ENCODE measurements around the gene SASH1. TPM values are rescaled to one million over a fixed set of nuclear protein-coding genes. Genes with fewer than 3 reads are reported as not detected.

SASH1 gene
- total and polyA plus RNA-seq, 9 of the 15 experiments (the other 6 are each of a cell fraction or from before 2014, with no cell fraction given) = 0.35 to 3.5 (median 1.6) TPM

- no peak for TF ChIP-seq ZBTB40 (IDR thresholded peaks at IDR 0.05)
- TF ChIP-seq ZBTB40 (CRISPR knock-in tag; IDR thresholded peaks at IDR 0.05) = no peak
- TF ChIP-seq TEAD2 (tag; IDR thresholded peaks at IDR 0.05) = no peak
- TF ChIP-seq POLR2AphosphoS5 (IDR thresholded peaks at IDR 0.05; ENCODE audit: control insufficient read depth, insufficient read depth, low read depth, low read length) = no peak
- 0 out of 2 replicates have a peak, but pooled peaks have one; percentile 56 for TF ChIP-seq HDAC8 (tag; IDR thresholded peaks at IDR 0.05)
- no peak for TF ChIP-seq ZNF197 (CRISPR knock-in tag; IDR thresholded peaks at IDR 0.05; ENCODE audit: low read depth)
- TF ChIP-seq, protein P1, sequence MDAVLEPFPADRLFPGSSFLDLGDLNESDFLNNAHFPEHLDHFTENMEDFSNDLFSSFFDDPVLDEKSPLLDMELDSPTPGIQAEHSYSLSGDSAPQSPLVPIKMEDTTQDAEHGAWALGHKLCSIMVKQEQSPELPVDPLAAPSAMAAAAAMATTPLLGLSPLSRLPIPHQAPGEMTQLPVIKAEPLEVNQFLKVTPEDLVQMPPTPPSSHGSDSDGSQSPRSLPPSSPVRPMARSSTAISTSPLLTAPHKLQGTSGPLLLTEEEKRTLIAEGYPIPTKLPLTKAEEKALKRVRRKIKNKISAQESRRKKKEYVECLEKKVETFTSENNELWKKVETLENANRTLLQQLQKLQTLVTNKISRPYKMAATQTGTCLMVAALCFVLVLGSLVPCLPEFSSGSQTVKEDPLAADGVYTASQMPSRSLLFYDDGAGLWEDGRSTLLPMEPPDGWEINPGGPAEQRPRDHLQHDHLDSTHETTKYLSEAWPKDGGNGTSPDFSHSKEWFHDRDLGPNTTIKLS (IDR thresholded peaks at IDR 0.05; ENCODE audit: borderline replicate concordance, low read depth) = no peak; the same call in 1 of the 2 replicates
- TF ChIP-seq, protein P2, sequence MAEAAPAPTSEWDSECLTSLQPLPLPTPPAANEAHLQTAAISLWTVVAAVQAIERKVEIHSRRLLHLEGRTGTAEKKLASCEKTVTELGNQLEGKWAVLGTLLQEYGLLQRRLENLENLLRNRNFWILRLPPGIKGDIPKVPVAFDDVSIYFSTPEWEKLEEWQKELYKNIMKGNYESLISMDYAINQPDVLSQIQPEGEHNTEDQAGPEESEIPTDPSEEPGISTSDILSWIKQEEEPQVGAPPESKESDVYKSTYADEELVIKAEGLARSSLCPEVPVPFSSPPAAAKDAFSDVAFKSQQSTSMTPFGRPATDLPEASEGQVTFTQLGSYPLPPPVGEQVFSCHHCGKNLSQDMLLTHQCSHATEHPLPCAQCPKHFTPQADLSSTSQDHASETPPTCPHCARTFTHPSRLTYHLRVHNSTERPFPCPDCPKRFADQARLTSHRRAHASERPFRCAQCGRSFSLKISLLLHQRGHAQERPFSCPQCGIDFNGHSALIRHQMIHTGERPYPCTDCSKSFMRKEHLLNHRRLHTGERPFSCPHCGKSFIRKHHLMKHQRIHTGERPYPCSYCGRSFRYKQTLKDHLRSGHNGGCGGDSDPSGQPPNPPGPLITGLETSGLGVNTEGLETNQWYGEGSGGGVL (CRISPR knock-in tag; IDR thresholded peaks at IDR 0.05) = no peak
- TF ChIP-seq SMC3 (conservative IDR thresholded peaks at IDR 0.05; ENCODE audit: insufficient read depth, low read depth, low read length) = no peak
- TF ChIP-seq SMARCC2 (IDR thresholded peaks at IDR 0.05; ENCODE audit: low read depth) = peak; percentile 53; the same call in 1 of the 2 replicates
- TF ChIP-seq CHCHD3 (CRISPR knock-in tag; IDR thresholded peaks at IDR 0.05) = no peak
- no peak for TF ChIP-seq GABPB2 (CRISPR knock-in tag; conservative IDR thresholded peaks at IDR 0.05)
Measured at GRCh38 chr6:148530394-148530953, 187.8 kb downstream of the SASH1 start (continued).
